SHP77 (cell line): ENCODE data around the gene PXMP4.

Experiments
- DNase-seq, 2 experiments: peaks; one replicate each; lab custom pipeline; 2025; lab: John Stamatoyannopoulos, UW

Gene PXMP4

DNA sequence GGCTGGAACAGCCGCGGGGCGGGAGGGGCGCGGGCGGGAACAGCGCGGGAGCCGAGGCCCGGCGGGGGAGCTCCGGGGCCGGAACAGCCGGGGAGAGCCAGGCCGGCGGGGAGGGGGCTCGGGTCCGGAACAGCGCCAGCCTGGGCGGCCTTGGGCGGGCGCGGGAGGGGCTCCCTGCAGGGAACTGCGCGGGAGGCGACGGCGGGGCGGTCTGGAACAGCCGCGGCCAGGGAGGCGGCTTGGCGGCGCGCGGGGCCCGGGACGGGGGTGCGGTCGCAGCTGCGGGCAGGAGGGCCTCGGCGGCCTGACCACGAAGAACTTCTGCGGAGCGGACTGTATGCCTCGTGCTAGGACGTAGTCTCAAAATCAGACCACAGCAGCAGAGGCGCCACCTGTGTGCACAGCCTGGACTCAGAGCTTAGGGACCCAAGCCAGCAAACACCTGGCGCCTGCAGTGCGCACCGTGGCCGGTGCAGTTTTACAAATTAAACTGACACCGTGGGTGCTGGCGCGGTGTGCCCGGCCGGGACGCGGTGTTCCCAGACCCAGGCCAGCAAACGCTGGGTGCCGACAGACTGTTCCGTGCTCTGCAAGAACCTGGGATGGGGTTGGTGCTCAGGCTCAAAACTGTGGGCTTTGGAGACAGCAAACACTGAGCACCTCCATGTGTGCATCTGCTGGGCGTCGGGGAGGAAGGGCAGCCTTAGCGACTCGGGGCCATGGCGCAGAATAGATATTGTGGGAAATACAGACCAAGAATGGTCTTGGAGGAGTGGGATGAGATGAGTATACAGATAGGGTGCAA, 12.3 kb upstream of the PXMP4 start:
- DNase-seq, result peak; percentile 76 to 81

DNA sequence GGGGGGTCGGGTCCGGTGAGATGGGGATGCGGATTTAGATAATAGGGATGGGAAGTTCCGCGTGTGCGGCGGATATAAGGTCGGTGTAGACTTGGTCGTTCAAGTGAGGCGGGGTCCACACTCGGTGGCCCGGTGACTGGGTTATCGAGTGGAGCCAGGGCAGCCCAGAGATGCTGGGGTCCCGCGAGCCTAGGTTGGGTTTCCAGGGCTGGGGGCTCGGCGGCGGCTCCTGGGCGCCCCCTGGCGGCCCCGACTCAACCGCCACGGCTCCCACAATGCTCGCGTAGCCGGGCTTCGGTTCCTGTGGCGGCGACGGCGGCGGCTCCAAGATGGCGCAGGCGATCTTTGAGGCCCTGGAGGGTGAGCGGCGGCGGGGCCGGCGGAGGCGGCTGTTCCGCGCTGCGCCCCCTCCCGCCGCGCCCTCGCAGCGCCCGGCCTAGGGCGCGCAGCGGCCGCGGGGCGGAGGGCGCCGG, 11.6 kb upstream of the PXMP4 start, which contains the start of gene ZNF341:
ZNF341 (plus strand) TSS at position 304 of the 473 bp plus-strand sequence; CDS start at position 330, 26 bp downstream.
- peak; percentile 72 to 76 for DNase-seq

DNA sequence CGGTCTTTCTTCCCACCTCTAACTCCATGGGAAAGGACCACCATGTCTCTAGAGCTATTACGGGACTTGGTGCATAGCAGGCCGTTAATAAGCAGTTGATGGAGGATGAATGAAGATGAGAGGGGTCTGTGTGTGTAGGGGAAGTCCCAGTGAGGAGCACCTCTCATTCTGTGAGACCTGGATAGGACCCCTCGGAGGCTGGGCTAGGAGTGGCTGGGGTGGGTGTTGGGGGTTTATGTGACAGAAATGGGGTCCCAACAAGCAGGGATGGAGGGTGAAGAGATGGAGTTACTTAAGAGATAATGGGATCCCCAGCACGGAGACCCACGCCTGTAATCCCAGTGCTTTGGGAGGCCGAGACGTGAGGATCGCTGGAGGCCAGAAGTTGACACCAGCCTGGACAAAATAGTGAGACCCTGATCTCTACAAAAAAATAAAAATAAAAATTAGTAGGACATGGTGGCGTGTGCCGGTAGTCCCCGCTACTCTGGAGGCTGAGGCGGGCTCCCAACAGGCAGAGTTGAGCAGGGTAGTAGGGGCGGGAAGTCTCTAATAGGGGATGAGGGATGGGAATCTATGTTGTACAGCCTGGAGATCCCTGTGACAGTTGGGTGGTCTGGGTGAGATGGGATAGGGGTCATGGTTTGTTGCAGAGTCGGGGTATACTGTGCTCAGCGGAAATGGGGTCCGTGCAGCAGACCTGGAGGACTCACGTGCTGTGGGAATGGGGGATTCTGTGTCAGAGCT, 11.0 kb upstream of the PXMP4 start:
- no peak for DNase-seq

DNA sequence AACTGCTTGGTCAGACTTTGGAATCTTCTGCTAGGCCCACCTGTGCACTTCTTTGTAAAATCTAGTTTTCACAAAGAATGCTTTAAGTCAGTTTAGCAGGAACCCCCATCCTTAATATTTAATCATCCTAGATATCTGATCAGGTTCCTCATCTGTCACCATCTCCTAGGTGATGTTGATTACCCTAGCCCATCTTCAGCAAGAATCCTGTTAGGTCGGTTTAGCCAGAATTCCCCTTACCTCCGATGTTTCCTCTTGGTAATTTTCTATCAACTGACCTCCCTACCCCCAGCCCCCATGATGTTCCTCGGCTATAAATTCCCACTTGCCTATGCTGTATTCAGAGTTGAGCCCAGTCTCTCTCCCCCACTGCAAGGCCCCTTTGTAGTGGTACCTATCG, 9.0 kb upstream of the PXMP4 start:
- DNase-seq, result no peak

DNA sequence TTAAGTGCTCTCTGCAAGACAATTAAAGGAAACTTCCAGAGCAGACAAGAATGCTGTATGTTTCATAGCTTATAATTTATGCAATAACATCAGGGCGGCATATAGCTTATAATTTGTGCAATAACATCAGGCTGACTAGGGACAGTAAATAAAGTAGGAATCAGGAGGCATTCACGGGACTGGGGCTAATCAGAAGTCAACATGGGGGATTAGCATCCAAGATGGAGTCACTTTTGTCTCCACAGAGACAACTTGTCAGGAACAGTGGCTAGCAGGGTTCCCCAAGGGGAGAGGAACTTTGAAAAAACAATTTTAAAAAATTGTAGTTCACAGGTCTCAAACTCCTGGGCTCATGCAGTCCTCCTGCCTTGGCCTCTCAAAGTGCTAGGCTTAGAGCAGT, 8.4 kb upstream of the PXMP4 start:
- DNase-seq, result no peak

DNA sequence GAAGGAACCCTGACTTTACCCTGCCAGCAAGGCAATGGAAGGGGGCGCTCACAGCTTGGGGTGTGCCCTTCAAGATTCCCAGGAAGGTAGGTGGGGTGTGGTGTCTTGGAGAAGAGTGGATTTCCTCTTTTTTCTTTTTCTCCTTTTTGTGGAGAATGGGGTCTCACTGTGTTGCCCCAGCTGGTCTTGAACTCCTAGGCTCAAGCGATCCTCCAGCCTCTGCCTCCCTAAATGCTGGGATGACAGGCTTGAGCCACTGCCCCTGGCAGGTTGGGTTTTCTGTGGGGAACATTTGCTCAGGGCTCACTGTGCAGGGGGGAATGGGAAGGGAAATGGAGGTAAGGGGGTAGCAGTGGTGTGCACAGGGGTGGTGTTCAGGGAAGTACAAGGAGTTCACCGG, 7.7 kb upstream of the PXMP4 start:
- DNase-seq, result no peak

DNA sequence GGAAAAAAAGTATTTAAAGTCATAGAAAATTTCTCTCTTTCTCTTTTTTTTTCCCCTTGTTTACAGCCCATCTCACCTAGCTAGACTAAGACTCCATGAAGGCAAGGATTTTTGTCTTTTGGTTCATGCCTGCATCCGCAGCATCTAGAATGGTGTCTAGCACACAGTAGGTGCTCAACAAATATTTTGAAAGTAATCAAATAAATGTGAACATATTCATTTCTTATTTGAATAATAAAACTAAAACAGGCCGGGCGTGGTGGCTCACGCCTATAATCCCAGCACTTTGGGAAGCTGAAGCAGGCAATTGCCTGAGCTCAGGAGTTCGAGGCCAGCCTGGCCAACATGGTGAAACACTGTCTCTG, 7.0 kb upstream of the PXMP4 start:
- no peak for DNase-seq

DNA sequence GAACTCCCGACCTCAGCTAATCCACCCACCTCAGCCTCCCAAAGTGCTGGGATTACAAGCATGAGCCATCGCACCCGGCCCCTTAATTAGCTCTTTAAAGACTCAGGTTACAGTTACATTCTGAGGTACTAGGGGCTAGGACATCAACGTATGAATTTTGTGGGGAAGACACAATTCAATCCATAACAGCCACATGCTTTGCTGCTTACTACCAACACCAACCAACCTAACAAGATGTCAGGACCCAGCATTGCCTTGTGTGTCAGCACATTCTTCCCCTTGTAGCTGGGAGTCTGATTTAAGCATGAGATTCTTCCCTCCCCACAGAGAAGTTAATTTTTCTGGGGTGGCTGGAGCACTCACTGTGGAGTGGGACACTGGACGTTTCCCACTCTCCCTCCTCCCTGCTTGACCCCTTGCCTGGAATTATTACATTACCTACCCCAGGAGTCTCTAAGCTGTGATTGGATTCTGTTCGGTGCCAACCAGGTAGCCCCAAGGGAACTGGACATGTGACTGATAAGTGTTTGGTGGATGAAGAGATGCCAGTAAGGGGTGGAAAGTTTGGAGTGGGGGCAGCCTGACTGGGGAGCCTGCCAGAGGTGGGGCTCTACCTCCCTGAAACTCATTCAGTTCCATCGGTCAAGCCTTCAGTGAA, 5.6 kb upstream of the PXMP4 start:
- DNase-seq, result no peak

DNA sequence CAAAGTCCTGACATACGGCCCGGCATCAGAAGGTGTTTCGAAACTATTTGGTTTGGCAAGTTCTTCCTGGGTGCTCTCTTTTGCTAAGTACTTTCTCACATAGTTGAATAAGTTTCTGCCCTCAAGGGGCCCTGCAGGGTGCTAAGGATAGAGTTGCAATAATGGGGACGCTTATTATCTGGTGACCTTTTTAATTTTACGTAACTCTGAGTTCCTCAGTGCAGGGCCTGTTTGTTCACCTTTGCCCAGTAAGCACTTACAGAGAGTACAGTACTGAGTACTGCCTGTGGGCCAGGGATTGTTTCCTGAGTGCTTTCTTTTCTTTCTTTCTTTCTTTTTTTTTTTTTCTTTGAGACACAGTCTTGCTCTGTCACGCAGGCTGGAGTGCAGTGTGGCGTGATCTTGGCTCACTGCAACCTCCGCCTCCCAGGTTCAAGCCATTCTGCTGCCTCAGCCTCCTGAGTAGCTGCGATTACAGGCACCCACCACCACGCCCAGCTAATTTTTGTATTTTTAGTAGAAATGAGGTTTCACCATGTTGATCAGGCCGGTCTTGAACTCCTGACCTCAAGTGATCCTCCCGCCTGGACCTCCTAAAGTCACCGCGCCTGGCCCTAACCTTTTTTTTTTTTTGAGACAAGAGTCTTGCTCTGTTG, 4.5 kb upstream of the PXMP4 start:
- no peak for DNase-seq

DNA sequence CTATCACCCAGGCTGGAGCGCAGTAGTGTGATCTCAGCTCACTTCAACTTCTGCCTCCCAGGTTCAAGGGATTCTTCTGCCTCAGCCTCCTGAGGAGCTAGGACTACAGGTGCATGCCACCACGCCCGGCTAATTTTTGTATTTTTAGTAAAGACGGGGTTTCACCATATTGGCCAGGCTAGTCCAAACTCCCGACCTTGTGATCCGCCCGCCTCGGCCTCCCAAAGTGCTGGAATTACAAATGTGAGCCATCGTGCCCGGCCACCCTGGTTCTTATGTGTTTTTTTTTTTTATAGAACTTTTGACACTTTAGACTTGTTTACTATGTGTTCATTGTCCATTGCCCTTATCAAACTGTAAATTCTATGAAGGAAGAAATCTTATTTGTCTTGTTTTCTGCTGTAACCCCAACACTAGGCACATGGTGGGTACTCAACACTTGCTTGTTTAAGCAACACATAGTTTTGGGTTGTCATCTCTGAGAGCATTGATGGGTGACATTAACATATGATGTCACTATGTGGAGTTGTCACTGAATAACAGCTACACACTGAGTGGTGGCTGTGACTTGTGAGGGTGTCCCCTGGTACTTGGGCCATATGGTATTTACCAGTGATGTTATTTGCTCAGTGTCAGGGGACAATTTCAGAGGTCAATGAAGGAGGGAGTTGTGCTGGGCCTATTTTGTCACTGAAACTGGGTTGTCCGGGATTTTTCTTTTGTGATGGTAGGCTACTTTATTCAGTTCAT, 1.5 kb upstream of the PXMP4 start:
- no peak for DNase-seq

DNA sequence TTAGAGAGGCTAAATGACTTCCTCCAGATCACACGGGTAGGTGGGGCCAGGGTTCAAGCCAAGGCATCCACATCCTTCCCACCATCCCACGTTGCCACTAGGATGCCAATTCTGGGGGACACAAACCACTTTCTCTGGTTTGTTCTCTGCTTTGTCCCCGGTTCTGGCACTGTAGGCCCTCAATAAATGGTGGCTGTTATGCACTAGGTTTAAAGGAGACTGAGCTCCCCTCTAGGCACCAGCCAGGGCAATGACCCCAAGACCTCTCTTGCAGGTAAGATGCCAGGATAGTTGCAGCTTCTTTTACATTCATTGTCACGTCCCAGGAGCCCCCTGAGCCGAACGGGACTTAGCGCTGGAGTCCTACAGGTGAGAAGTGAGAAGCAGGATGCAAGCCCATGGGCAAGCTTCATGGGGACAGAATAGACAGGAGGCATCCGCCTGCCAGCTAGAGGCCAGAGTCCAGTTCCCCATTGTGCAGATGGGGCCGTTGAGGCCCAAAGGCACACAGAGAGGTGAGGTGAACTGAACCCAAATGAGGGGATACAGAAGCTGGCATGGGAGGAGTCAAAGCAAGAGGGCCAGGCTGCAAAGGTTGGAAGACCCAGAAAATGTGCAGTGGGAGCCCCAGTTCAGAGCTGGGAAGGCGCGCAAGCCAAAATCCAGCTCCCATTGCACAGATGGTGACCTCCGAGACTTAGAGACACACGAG, 677 bp downstream of the PXMP4 start:
- DNase-seq, result no peak

DNA sequence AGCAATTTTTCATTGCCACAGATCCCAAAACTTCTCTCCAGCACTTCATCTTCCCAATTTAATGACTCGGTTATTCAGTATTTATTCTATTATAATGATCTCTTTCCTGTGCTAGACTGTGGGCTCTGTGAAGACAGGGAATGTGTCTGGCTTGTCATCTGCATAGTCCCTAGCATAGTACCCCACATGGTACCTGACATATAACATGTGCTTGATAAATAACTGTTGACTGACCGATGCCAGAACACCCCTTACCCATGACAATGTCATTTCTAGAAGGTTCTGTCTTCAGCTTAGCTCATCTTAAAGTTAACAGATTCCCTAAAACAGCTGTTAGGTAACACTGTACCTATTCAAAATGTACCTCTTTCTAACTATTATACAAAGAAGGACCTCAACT, 3.6 kb downstream of the PXMP4 start:
- no peak for DNase-seq

DNA sequence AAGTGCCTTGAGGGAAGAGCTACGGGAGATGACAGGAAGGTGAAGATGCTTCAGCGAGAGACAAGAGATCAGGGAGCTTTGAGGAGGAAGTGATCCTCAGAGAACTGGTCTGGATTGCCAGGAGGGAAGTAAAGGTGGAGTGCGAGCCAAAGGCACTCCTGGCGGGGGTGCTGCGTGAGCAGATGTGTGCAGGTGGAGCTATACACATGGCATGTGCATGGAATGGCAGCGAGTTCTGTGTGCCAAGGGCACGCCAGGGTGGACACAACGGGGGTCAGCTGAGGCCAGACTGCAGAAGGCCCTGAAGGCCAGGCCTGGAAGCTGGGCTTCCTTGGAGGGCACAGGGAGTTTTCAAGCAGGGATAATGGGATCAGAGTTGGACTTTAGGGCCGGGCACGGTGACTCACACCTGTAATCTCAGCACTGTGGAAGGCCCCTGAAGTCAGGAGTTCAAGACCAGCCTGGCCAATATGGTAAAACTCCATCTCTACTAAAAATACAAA, 6.2 kb downstream of the PXMP4 start:
- no peak for DNase-seq

DNA sequence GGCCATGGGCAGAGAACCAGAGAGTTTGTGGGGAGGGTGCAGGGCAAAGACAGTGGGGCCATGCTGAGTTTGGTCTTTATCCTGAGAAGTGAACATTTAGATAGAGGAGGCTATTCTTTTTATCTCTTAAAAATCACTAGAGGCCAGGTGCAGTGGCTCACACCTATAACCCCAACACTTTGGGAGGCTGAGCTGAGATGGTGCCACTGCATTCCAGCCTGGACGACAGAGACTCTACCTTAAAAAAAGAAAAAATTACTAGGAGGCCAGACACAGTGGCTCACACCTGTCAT, 8.7 kb downstream of the PXMP4 start:
- DNase-seq, result no peak

DNA sequence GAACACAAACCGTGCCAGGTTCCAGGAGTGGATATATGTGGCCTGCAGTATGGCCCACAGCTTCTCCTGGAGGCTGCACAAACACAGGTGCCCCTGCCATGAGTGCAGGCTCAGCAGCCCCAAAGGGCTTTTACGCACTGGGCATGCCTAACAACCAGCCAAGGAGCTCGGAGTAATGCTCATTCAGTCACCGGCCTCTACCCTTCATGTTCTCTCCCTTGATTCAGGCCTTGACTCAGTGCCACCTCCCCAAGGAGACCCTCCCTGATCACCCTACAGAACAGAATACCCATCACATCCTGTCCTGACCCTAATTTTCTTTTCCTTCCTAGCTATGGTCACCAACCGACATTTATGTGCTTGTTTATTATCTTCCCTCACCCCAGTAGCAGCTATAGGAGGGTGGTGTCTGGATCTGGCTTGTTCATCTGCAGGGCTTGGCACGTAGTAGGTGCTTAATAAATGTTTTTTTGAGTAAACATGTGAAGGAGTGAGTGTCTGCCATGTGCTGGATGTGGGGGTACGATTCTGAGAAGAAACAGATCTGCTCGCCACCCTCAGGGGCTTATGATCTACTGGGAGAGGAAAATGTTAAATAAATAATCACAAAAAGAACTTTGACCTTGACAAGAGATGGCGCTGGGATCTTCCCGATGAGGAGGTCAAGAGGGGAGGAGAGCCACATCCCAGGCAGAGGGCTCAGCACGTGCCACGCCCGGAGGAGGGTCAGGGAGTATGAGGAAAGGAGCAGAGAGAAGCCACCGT, 9.2 kb downstream of the PXMP4 start:
- no peak for DNase-seq

DNA sequence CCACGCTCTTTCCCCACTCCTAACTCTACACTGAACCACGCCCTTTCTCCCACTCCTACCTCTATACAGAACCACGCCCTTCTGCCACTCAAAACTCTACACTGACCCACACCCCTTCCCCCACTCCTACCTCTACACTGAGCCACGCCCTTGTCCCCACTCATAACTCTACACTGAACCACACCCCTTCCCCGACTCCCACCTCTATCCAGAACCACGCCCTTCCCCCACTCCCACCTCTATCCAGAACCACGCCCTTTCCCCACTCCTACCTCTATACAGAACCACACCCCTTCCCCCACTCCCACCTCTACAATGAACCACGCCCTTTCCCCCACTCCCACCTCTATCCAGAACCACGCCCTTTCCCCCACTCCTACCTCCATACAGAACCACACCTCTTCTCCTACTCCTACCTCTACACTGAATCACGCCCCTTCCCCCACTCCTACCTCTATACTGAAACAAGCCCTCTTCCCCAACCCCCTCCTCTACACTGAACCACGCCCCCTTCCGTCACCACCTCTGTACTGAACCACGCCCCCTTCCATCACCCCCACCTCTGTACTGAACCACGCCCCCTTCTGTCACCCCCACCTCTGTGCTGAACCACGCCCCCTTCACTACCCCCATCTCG, 10.1 kb downstream of the PXMP4 start:
- no peak for DNase-seq

DNA sequence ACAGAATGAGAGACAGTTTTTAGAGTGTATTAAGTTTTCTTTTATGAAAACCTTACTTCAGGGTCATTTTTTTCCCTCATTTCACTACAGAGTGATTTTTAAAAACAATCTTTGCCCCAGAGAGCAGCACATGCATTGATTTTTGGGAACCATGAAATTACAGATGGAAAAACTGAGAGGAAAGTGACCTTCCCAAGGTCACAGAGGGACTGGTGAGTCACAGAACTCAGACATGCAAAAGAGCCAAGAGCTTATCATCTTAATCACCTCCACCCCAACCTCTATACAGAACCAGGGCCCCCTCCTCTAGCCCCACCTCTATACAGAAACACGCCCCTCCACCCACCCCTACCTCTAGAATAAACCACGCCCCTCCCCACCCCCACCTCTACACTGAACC, 10.7 kb downstream of the PXMP4 start:
- DNase-seq, result no peak

DNA sequence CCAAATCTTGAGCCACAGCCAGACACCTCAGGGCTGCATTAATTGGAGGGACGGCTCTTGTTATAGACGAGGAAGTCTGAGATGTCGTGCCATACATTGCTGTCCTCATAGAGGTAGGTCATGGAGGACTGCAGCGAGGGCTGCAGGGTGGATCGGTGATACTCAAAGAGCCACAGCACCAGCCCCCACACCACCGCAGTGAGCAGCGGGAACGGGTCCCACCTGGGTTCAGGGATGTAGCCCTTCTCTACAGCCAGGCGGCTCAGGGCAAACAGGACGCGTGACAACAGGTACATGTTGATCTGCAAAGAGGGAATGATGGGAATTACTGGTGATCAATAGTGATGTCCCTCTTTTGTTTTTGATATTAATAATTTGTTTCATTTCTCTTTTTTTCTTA, 12.4 kb downstream of the PXMP4 start:
- DNase-seq, result no peak

DNA sequence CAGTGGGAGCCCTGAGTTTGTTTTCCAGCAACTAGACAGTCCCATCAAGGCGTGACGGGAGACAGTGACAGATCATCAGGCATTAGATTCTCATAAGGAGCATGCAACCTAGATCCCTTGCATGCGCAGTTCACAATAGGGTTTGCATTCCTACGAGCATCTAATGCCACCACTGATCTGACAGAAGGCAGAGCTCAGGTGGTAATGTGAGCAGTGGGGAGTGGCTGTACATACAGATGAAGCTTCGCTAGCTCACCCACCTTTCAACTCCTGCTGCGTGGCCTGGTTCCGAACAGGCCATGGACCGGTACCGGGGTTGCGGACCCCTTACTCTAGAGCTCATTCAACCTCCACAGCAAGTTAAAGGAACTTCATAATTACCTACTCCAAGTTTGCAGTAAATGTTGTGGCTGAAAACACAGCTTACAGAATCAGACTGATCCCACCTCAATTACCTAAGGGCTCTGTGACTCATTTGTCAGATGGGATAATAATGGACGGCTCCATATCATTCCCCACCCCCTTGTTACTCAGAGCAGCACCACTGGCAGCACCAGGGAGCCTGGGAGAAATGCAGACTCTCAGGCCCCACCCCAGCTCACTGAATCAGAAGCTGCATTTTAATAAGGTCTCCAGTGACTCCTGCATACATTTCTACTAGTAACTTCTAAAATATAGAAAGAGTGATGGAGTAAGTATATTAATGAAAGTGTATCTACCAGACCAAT, 15.7 kb downstream of the PXMP4 start:
- no peak for DNase-seq
